ENCODE results near the gene PRKCH. TPM values are rescaled to one million over a fixed set of nuclear protein-coding genes. Genes with fewer than 3 reads are reported as not detected.

Gene PRKCH
- total RNA-seq, 2 experiments from 2014 or later: 318 to 343 TPM

- no peaks in the 10 kb centered on the region for H3K27me3 Mint-ChIP-seq (ENCODE audit: low read depth)
- no peak overlapping the region for H3K4me3 Mint-ChIP-seq
- H3K4me1 Mint-ChIP-seq (ENCODE audit: low read depth): peaks cover 34% of the 10 kb centered on the region
- CTCF ChIA-PET: interaction anchor here (1.0 to 1.6 kb wide), 4 partner anchors 12 to 125 kb away, joined by 3 to 5 read pairs (median 5); no protein-coding TSS in a partner anchor
- H3K27ac Mint-ChIP-seq: peak overlapping the region; percentile 71
- no peak for ATAC-seq
- H3K36me3 Mint-ChIP-seq (ENCODE audit: low read depth): peaks cover 86% of the 10 kb centered on the region
- POLR2A ChIA-PET: interaction anchor here (0.6 to 1.5 kb wide), 5 partner anchors 18 to 100 kb away, joined by 3 to 4 read pairs (median 3); partner anchors contain the start of gene PRKCH
- H3K9me3 Mint-ChIP-seq (ENCODE audit: insufficient read depth): peaks cover 8% of the 10 kb centered on the region
- no peak for DNase-seq
These were observed 100.0 kb downstream of the PRKCH start for GRCh38 chr14:61421212-61421923.

GRCh38 chr14:61426048-61426447 lies 104.7 kb downstream of the PRKCH start:
- peaks cover 8% of the 10 kb centered on the region for H3K9me3 Mint-ChIP-seq (ENCODE audit: insufficient read depth)
- CTCF ChIA-PET: interaction anchor here (0.8 to 1.8 kb wide), 3 partner anchors 9 to 26 kb away, joined by 3 to 8 read pairs (median 5); no protein-coding TSS in a partner anchor
- POLR2A ChIA-PET: interaction anchor here (0.6 kb wide), 1 partner anchor 31 kb away, joined by 3 read pairs; no protein-coding TSS in a partner anchor
- ATAC-seq (no peak), DNase-seq (no peak)
- no peak overlapping the region for H3K4me3 Mint-ChIP-seq
- H3K27me3 Mint-ChIP-seq (ENCODE audit: low read depth): no peaks in the 10 kb centered on the region
- H3K36me3 Mint-ChIP-seq (ENCODE audit: low read depth): peaks cover 81% of the 10 kb centered on the region
- peak overlapping the region; percentile 43 for H3K27ac Mint-ChIP-seq
- peaks cover 77% of the 10 kb centered on the region for H3K4me1 Mint-ChIP-seq (ENCODE audit: low read depth)

GRCh38 chr14:61428261-61428660 lies 106.9 kb downstream of the PRKCH start:
- H3K36me3 Mint-ChIP-seq (ENCODE audit: low read depth): peaks cover 81% of the 10 kb centered on the region
- H3K4me1 Mint-ChIP-seq (ENCODE audit: low read depth): peaks cover 88% of the 10 kb centered on the region
- ATAC-seq: no peak
- no peaks in the 10 kb centered on the region for H3K27me3 Mint-ChIP-seq (ENCODE audit: low read depth)
- no peak overlapping the region for H3K27ac Mint-ChIP-seq
- CTCF ChIA-PET: interaction anchor here (0.8 to 1.9 kb wide), 7 partner anchors 9 to 321 kb away, joined by 3 to 5 read pairs (median 3); no protein-coding TSS in a partner anchor
- no peak for DNase-seq
- POLR2A ChIA-PET: interaction anchor here (0.6 kb wide), 2 partner anchors 43 to 106 kb away, joined by 3 read pairs; no protein-coding TSS in a partner anchor
- no peak overlapping the region for H3K4me3 Mint-ChIP-seq
- peaks cover 8% of the 10 kb centered on the region for H3K9me3 Mint-ChIP-seq (ENCODE audit: insufficient read depth)

- POLR2A ChIA-PET: interaction anchor here (0.8 to 1.5 kb wide), 2 partner anchors 19 to 22 kb away, joined by 3 read pairs; no protein-coding TSS in a partner anchor
- CTCF ChIA-PET: interaction anchor here (0.7 to 1.9 kb wide), 6 partner anchors 9 to 320 kb away, joined by 3 to 5 read pairs (median 3); no protein-coding TSS in a partner anchor
- H3K27me3 Mint-ChIP-seq (ENCODE audit: low read depth): no peaks in the 10 kb centered on the region
- H3K4me1 Mint-ChIP-seq (ENCODE audit: low read depth): peaks cover 91% of the 10 kb centered on the region
- no peak overlapping the region for H3K4me3 Mint-ChIP-seq
- H3K9me3 Mint-ChIP-seq (ENCODE audit: insufficient read depth): peaks cover 8% of the 10 kb centered on the region
- H3K27ac Mint-ChIP-seq: peak overlapping the region; percentile 53
- ATAC-seq: no peak
- peaks cover 82% of the 10 kb centered on the region for H3K36me3 Mint-ChIP-seq (ENCODE audit: low read depth)
- DNase-seq: no peak
These were observed 107.9 kb downstream of the PRKCH start for GRCh38 chr14:61429316-61429715.

GRCh38 chr14:61430066-61430757 lies 108.8 kb downstream of the PRKCH start:
- H3K4me3 Mint-ChIP-seq: no peak overlapping the region
- peak overlapping the region; percentile 16 for H3K27ac Mint-ChIP-seq
- DNase-seq (no peak), ATAC-seq (peak; percentile 6)
- peaks cover 8% of the 10 kb centered on the region for H3K9me3 Mint-ChIP-seq (ENCODE audit: insufficient read depth)
- H3K27me3 Mint-ChIP-seq (ENCODE audit: low read depth): no peaks in the 10 kb centered on the region
- peaks cover 82% of the 10 kb centered on the region for H3K36me3 Mint-ChIP-seq (ENCODE audit: low read depth)
- ChIA-PET POLR2A (interaction anchor here (1.5 kb wide), 1 partner anchor 20 kb away, joined by 3 read pairs; no protein-coding TSS in a partner anchor), CTCF (no interaction called here)
- peaks cover 93% of the 10 kb centered on the region for H3K4me1 Mint-ChIP-seq (ENCODE audit: low read depth)

- peak; percentile 16 for ATAC-seq
- H3K27ac Mint-ChIP-seq: peak overlapping the region; percentile 83
- no peak for DNase-seq
- ChIA-PET CTCF (interaction anchor here (0.7 to 4.3 kb wide), 12 partner anchors 9 to 164 kb away, joined by 3 to 17 read pairs (median 3); no protein-coding TSS in a partner anchor), POLR2A (interaction anchor here (0.6 to 1.0 kb wide), 3 partner anchors 13 to 27 kb away, joined by 3 to 5 read pairs (median 3); no protein-coding TSS in a partner anchor)
- no peaks in the 10 kb centered on the region for H3K9me3 Mint-ChIP-seq (ENCODE audit: insufficient read depth)
- H3K4me3 Mint-ChIP-seq: peak overlapping the region; percentile 45
- peaks cover 94% of the 10 kb centered on the region for H3K4me1 Mint-ChIP-seq (ENCODE audit: low read depth)
- H3K36me3 Mint-ChIP-seq (ENCODE audit: low read depth): peaks cover 84% of the 10 kb centered on the region
- H3K27me3 Mint-ChIP-seq (ENCODE audit: low read depth): no peaks in the 10 kb centered on the region
These were observed 111.8 kb downstream of the PRKCH start for GRCh38 chr14:61433169-61433568.

GRCh38 chr14:61433828-61434227 lies 112.4 kb downstream of the PRKCH start:
- Mint-ChIP-seq H3K9me3 (ENCODE audit: insufficient read depth) (no peaks in the 10 kb centered on the region), H3K27me3 (ENCODE audit: low read depth) (no peaks in the 10 kb centered on the region), H3K36me3 (ENCODE audit: low read depth) (peaks cover 81% of the 10 kb centered on the region), H3K27ac (peak overlapping the region; percentile 39), H3K4me1 (ENCODE audit: low read depth) (peaks cover 94% of the 10 kb centered on the region), H3K4me3 (peak overlapping the region; percentile 45)
- ATAC-seq (peak; percentile 17), DNase-seq (no peak)
- POLR2A ChIA-PET: interaction anchor here (0.6 to 1.0 kb wide), 3 partner anchors 14 to 28 kb away, joined by 3 to 5 read pairs (median 3); no protein-coding TSS in a partner anchor
- CTCF ChIA-PET: interaction anchor here (0.8 to 4.3 kb wide), 7 partner anchors 8 to 138 kb away, joined by 3 to 17 read pairs (median 3); no protein-coding TSS in a partner anchor

GRCh38 chr14:61434311-61434710 lies 112.9 kb downstream of the PRKCH start:
- ATAC-seq (no peak), DNase-seq (no peak)
- ChIA-PET CTCF (interaction anchor here (0.8 to 4.3 kb wide), 5 partner anchors 8 to 31 kb away, joined by 3 to 17 read pairs (median 3); no protein-coding TSS in a partner anchor), POLR2A (no interaction called here)
- Mint-ChIP-seq H3K36me3 (ENCODE audit: low read depth) (peaks cover 81% of the 10 kb centered on the region), H3K9me3 (ENCODE audit: insufficient read depth) (no peaks in the 10 kb centered on the region), H3K4me1 (ENCODE audit: low read depth) (peaks cover 94% of the 10 kb centered on the region), H3K27ac (peak overlapping the region; percentile 39), H3K4me3 (no peak overlapping the region), H3K27me3 (ENCODE audit: low read depth) (no peaks in the 10 kb centered on the region)

GRCh38 chr14:61435563-61436337 lies 114.4 kb downstream of the PRKCH start:
- POLR2A ChIA-PET: interaction anchor here (0.8 to 2.3 kb wide), 4 partner anchors 16 to 105 kb away, joined by 3 to 6 read pairs (median 4); no protein-coding TSS in a partner anchor
- peaks cover 77% of the 10 kb centered on the region for H3K36me3 Mint-ChIP-seq (ENCODE audit: low read depth)
- no peaks in the 10 kb centered on the region for H3K27me3 Mint-ChIP-seq (ENCODE audit: low read depth)

GRCh38 chr14:61437381-61437780 lies 116.0 kb downstream of the PRKCH start:
- Mint-ChIP-seq H3K9me3 (ENCODE audit: insufficient read depth) (no peaks in the 10 kb centered on the region), H3K4me3 (peak overlapping the region; percentile 76), H3K27ac (peak overlapping the region; percentile 87), H3K27me3 (ENCODE audit: low read depth) (no peaks in the 10 kb centered on the region), H3K4me1 (ENCODE audit: low read depth) (peaks cover 93% of the 10 kb centered on the region), H3K36me3 (ENCODE audit: low read depth) (peaks cover 66% of the 10 kb centered on the region)
- ChIA-PET POLR2A (interaction anchor here (0.6 to 2.3 kb wide), 3 partner anchors 15 to 116 kb away, joined by 3 to 6 read pairs (median 3); partner anchors contain the start of gene PRKCH), CTCF (interaction anchor here (1.7 kb wide), 1 partner anchor 9 kb away, joined by 4 read pairs; no protein-coding TSS in a partner anchor)
- ATAC-seq: no peak
- DNase-seq: no peak

More at GRCh38 chr14:61435563-61436337, 114.4 kb downstream of the PRKCH start:
- peak overlapping the region; percentile 56 for H3K27ac Mint-ChIP-seq
- DNase-seq: no peak
- H3K4me3 Mint-ChIP-seq: no peak overlapping the region
- peaks cover 93% of the 10 kb centered on the region for H3K4me1 Mint-ChIP-seq (ENCODE audit: low read depth)
- ATAC-seq: no peak
- CTCF ChIA-PET: interaction anchor here (1.0 to 1.3 kb wide), 5 partner anchors 9 to 155 kb away, joined by 3 to 5 read pairs (median 3); no protein-coding TSS in a partner anchor
- no peaks in the 10 kb centered on the region for H3K9me3 Mint-ChIP-seq (ENCODE audit: insufficient read depth)
